Activated CD4-positive, alpha-beta T cell treated with anti-CD3 and anti-CD28 coated beads, Interleukin-2, amount 50 U/mL, for 24 hours (primary cell): ENCODE data around the gene ACVR1.
"Not testable (repeated sequence)": the region's sequence is repeated elsewhere in the genome, so short reads cannot be mapped to it uniquely, and the experiment has no call there.

Source experiments
- DNase-seq, 2 donors: peaks; one replicate each; pipeline ENCODE4 v3.0.0-alpha.2; 2020; ENCODE audit warnings: low read depth in 1 of 2, low spot score in 1 of 2

ACVR1 gene

GRCh38 chr2:157761520-157761919 is 114.6 kb downstream of the ACVR1 start:
- DNase-seq: no peak

DNA sequence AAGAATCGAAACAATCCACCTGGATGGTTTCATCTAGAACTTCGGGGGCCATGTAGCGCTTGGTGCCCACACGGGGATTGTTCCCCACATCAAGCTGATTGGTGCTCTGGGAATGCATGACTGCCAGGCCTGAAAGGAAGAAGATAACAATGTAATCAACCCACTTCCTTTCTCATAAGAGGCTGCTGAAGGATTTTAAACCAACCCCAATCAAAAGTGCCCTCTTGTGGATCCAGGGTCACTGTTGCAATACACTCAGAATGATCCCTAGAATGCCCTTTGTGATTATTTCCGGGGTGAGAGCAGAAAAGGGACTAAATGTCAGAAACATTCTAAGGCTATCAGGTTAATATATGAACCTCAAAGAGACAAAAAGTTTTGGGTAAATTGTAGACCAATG is 115.2 kb downstream of the ACVR1 start:
- DNase-seq: no peak

DNA sequence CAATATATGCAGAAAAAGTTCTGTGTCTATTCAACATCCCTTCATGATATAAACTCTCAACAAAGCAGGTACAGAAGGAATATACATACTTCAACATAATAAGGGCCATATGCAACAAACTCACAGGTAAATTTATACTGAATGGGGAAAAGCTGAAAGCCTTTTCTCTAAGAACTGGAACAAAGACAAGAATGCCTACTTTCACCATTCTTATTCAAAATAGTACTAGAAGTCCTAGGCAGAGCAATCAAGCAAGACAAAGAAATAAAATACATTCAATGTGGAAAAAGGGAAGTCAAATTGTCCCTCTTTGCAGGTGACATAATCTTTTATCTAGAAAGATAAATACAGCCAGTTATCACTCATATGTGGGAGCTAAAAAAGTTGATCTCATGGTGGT is 116.3 kb downstream of the ACVR1 start:
- no peak for DNase-seq

DNA sequence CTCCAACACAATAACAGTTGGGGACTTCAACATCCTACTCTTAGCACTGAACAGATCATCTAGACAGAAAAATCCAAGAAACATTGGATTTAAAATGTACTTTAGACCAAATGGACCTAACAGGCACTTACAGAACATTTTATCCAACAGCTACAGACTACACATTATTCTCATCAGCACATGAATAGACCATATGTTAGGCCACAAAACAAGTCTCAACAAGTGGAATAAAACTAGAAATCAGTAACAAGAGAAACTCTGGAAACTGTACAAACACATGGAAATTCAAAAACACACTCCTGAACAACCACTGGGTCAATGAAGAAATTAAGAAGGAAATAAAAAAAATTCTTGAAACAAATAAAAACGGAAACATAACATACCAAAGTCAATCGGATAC is 117.5 kb downstream of the ACVR1 start:
- DNase-seq: no peak

DNA sequence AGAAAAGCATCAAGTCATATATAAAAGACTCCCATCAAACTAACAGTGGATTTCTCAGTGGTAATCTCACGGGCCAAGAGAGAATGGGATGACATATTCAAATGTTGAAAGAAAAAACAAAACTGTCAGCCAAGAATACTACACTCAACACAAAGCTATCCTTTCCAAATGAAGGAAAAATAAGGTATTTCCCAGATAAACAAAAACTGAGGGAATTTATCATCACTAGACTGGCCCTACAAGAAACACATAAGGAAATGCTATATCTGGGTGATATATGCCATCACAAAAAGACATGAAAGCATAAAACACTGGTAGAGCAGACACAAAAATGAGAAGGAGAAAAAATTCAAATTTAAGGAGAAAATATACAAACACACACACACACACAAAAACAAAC is 118.6 kb downstream of the ACVR1 start:
- no peak for DNase-seq

GRCh38 chr2:157756447-157756846 is 119.7 kb downstream of the ACVR1 start:
- DNase-seq: not testable (repeated sequence)

- DNase-seq: no peak
Measured at GRCh38 chr2:157751462-157752058, 124.6 kb downstream of the ACVR1 start.

- DNase-seq: no peak
Measured at GRCh38 chr2:157749684-157750083, 126.4 kb downstream of the ACVR1 start.

GRCh38 chr2:157748371-157749142 is 127.6 kb downstream of the ACVR1 start:
- no peak for DNase-seq

DNA sequence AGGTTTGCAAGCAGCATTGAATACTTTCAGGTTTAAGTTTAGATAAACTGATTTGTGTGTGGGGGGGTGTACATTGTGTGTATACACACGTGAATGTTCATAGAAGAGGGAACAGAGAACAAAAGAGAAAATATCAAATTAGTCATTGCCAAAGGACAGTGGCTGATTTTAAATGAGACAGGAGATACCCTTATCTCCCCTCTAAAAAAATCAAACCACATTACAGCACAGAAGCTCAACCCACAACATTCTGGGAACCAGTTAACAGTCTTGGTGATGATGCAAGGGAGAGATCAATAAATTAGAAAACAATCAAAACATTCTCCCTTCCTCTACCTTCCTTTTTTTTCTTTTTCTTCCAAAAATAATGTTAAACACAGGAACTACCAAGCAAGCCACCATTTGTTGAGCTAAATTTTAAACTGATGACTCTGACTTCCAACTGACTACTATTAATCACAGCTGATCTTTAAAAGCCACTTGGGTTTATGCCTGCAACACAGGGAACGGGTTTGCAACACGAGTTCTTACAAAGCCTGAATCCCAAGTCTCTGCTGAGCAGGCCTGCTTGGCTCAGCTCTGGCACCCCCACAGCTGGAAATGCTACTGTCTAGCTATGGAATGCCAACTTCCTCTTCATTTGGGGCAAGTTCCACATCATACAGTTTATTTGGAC is 128.3 kb downstream of the ACVR1 start:
- no peak for DNase-seq

DNA sequence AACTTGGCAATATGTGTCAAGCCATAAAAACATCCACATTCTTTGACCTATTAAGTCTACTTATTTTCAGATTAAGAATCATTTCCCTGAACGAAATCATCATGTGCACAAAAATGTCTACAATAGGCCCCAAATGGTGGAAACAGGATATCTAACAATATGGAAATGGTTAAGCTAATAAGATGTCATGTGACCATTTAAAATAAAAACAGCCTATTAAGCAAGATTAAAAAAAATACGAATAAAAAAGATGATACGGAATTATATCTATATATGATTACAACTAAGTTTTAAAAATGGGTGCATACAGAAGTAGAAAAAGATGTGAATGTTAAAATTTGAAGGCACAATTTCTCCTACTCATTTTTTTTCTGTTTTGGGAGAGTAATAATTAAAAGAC is 128.8 kb downstream of the ACVR1 start:
- DNase-seq: no peak

DNA sequence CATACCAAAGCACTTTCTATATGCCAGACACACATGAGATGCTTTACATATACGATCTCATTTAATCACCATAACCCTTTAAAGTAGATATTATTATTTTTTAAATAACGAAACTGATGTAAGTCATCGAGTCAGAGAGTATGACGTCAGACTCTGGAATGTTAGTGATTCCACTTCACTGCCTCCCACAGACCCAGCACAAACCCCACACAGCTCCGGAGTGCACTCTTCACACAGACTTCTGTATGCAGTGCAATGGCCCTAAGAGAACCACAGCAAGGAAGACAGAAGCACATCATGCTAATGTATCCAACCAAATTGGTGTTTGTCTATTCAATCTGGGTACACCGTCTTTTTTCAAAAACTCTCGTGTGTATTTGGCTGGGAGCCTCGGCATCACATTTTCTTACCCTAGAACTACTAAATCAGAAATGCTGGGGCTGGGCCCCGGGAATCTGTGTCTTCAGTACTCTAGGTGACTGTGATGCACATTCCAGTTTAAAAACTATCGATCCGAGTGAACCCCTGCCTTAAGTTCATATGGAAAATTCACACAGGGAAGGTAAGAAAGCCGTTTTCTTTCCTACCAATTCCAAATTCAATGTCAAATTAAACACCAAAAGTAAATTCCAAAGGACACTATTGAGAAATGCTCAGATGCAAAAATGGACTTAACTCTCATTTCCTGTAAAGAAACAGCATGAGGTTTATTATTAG is 129.7 kb downstream of the ACVR1 start:
- no peak for DNase-seq

DNA sequence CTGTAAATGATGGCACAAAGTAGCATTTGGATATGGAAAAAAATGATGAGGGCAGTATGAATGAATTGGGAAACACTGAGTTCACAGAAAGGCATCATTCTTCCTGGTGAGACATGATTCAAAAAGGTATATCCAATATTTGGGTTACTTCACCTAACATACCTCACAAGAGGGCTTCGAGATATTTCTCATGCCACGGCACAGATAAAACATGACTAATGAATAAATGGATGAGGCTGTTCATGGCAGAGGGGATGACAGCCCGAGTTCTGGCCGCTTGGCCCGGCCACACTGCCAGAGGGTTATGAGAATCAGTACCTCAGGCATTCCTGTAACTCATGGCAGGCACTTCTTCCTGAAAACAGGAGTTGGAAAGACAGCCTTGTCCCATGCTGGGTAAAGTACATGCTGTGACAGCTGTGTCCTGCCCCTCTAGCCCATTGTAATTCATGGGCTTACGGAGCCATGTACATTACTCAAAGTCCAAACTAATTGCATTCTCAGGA is 131.5 kb downstream of the ACVR1 start:
- no peak for DNase-seq

- DNase-seq: no peak
Measured at GRCh38 chr2:157743051-157743450, 133.1 kb downstream of the ACVR1 start.

DNA sequence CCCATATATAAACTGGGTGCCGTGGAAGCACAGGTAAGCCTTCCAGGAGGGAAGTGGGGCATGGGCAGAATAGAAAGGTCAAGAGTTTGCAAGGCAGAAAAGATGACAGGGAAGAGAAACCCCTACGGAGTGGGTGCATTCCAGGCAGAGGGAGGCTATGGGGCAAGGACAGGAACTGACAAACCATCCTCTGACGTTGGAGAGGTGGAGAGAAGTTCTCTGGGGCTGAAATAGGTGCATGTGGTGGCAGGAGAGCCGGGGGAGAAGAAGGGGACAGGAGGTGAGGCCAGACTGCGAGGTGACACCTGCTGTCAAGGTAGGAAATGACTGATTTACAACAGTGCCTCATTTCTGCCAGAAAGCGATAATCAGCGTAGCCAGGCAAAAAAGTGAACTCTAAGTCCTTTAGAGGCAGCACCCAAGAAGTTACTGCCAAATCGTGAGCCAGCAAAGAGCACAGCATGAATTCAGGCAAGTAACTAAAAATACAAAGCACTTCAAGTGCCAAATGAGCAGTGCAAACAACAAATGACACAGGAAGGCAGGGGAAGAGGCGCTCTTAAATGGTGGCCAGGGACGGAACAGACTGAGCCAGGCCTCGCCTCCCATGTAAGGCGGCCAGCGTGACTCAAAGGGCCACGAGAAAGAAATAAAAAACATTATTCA is 134.2 kb downstream of the ACVR1 start:
- no peak for DNase-seq

DNA sequence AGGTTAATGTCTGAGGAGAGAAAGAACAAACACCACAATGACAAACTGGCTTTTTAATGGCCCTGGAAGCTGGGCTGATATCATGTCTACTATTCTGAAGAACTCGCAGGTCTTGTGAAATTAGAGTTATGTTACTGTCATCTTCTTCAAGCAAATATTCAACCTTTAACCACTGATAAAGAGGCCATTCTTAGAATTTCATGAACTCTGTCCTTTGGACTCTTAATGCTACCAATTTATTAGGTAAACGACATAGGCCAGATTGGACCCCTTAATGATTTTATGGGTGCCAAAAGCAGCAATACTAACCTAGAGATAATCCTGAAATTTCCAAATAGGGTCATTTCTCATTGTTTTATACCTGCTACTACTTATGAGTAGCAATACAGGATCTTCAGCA is 138.5 kb downstream of the ACVR1 start:
- no peak for DNase-seq

- no peak for DNase-seq
Measured at GRCh38 chr2:157735532-157735931, 140.6 kb downstream of the ACVR1 start.

DNA sequence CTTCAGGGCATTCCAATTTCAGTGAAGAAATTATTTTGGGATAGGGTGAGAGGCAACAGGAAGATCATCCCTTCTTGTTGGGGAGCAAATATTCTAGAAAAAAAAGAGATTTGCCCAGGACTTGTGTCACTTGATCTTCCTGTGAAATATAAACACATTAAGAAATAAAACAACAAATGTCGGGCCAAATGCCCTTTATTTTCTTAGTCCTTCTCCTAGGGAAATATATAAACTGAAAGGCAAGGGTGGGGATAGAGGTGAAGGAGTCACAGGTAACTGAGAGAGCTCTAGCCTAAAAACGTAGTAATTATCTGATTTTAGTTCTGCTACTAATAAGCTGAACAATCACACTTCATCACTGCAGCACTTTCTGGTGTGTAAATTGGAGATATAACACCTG is 142.9 kb downstream of the ACVR1 start:
- DNase-seq: no peak

DNA sequence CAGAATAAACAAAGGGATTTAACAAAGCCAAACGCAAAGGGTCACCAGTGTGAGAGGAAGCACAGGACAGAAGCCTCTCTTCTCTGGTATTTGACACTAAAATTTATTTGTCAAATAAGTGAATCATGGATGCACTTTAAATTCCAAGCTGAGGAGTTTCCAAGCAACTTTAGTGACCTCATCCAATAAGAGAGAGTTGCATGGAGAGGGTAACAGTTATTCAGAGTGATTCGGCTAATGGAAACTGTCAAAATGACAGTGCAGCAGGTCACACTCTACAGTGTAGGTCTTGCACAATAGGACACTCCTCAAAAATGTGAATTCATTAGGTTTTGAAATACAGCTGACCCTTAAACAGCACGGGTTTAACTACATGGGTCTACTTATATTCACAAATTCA is 143.5 kb downstream of the ACVR1 start:
- DNase-seq: no peak

DNA sequence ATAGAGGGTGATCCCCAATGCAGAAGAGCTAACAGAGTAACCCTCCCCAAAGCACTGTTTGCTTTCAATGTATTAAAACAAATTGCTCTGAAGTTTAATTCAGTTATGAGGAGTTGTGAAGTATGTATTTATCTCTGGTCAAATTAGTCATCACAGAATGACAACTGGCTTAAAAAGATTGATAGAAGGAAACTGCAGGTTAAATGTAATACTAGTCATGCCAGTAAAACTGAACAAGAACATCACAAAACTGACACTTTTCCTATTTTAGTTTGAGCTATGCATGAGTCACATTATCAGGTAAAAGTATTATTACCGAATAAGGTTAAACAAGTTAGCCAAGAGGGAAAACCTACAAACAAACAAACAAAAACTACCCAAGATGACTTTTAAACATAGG is 148.4 kb downstream of the ACVR1 start:
- DNase-seq: no peak

DNA sequence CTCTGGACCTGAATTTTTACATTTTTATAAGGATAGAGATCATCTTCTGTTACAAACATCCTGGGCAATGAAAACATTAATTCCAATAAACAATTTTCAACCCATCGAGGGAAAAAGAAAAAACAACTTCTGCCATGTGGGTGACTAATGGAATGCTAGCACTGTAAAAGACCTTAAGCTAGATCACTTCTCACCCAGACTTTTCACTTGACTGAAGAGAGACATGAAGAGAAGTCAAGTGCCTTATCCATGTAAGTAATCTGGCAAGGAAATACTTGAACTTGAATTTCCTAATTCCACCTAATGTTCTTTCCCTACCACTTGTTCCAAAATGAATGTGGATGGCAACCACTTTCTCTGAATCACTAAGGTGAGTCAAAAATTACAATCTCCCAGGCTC is 149.2 kb downstream of the ACVR1 start:
- DNase-seq: no peak
